ENCODE results near the gene OR10R2.
"Not testable (repeated sequence)": the region's sequence is repeated elsewhere in the genome, so short reads cannot be mapped to it uniquely, and the experiment has no call there.

The OR10R2 gene, protein sequence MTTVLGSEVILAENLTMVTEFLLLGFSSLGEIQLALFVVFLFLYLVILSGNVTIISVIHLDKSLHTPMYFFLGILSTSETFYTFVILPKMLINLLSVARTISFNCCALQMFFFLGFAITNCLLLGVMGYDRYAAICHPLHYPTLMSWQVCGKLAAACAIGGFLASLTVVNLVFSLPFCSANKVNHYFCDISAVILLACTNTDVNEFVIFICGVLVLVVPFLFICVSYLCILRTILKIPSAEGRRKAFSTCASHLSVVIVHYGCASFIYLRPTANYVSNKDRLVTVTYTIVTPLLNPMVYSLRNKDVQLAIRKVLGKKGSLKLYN

DNA sequence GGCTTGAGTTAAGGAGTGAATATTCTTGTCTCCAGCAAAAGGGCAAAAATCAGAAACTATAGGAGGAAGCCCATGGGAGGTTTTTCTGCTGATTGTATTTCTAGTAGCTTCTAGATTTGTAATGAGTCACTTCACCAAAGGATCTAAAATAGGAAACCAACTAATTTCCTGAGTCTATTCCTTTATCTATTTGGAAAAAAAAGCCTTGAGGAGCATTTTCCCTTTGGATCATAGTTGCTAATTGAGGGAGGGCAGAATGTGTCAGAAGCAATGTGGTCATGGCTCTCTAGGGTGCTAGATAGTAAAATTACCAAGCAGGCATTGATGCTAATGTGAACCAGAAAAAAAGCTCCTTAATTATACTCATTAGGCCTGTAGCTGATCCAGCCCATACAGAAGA, at the start of gene OR10R2:
Gene OR10R2, plus strand, starts transcription at position 301 of the 400 bp plus-strand sequence. CDS start 106 bp downstream, outside the sequence.
- no peak for DNase-seq

- no peak for DNase-seq
Observed at GRCh38 chr1:158425027-158425426, 47.0 kb upstream of the OR10R2 start.

- DNase-seq, result no peak
Observed at GRCh38 chr1:158426137-158426536, 45.9 kb upstream of the OR10R2 start, which contains the start of gene OR10K2. OR10K2 (minus strand) TSS chr1:158426237; CDS start chr1:158420866, 5,371 bp downstream.

- DNase-seq, result not testable (repeated sequence)
Observed at GRCh38 chr1:158430163-158430562, 41.9 kb upstream of the OR10R2 start.

GRCh38 chr1:158434741-158435140, 37.3 kb upstream of the OR10R2 start:
- no peak for DNase-seq

DNA sequence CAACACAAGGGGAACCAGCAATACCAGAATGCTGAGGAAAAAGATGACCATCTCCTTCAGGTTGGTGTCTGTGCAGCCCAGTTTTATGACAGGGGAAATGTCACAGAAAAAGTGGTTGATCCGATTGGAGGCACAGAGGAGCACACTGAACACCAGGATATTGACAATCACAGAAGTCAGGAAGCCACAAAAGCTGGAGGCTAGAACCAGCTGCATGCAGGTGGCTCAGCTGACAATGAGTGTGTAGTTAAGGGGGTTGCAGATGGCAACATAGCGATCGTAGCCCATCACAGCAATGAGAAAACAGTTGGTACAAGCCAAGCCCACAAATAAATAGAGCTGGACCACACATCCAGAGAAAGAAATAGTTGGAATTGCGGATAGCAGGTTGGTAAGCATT, 26.6 kb upstream of the OR10R2 start:
- no peak for DNase-seq

DNA sequence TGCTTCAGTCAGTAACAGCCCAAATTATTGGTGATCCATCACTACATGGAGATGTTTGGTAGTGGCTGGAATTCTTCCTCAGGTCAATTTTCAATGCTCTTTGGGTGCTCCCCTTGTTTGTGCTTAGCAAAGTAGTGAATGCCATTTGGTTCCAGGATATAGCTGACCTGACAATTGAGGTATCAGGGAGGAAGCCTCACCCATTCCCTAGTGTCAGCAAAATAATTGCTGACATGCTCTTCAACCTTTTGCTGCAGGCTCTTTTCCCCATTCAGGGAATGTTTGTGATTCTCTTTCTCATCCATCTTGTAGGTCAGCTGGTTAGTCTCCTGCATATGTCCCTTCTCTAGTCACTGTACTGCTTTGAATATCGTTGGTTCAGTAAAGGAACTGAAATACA, 17.5 kb upstream of the OR10R2 start:
- DNase-seq, result no peak

GRCh38 chr1:158457246-158457645, 14.8 kb upstream of the OR10R2 start:
- no peak for DNase-seq

- DNase-seq, result no peak
Observed at GRCh38 chr1:158458263-158458662, 13.8 kb upstream of the OR10R2 start.

GRCh38 chr1:158461534-158461933, 10.5 kb upstream of the OR10R2 start, which contains the start of gene OR10K1:
OR10K1 (plus strand) TSS chr1:158461834; CDS start chr1:158465562, 3,728 bp downstream.
- DNase-seq, result no peak

DNA sequence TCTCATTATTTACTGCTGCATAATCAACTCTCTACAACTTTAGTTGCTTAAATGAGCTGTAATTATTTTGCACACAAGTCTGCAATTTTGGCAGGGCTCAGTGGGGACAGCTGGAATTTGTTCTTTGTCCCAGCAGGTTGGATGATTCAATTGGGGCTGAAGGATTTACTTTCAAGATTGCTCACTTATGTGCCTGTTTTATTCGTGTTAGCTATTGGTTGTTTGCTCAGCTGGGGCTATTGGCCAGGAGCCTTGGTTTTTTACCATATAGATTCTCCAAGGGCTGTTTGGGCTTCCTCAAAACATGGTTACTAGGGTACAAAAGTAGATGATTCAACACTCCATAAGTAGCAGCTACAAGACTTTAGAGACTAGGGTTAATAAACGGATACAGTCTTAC, 13.4 kb downstream of the OR10R2 start:
- no peak for DNase-seq

- DNase-seq, result no peak
Observed at GRCh38 chr1:158491316-158491715, 19.3 kb downstream of the OR10R2 start.

GRCh38 chr1:158493054-158493453, 21.0 kb downstream of the OR10R2 start:
- DNase-seq, result no peak

DNA sequence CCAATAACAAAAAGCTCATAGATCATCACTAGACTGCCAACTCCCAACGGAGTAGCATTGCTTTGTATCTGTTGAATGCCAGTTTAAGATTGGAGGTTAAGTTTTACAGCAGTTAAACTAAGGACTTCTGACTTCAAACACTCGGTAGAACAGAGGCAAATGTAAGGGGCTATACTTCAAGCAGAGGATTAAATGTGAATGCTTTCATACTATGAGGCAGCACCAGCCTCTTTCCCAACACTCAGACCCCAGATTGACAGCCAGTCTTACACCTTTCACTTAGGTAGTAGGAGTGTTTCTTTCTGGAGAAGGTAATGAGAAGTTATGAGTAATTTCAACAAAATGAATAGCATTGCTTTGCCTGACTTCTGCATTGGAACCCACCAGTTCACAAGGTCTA, 22.8 kb downstream of the OR10R2 start:
- no peak for DNase-seq

DNA sequence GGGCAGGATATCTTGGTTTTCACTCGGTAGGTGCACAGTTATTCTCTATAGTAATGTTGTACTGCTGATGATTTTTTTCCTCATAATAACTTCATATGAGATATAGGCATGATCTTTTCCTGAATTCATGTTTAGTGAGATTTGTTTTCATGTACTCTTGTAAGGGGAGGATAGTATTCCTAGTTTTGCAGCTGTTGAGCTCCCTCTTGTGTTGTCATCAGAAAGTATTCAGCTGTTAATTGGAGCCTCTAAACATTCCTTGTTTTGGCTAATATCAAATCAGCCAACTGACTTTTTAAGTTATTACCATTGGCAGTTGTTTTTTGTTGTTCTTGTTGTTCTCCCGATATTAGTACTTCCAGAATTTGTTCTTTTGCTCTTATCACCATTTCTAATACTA, 24.4 kb downstream of the OR10R2 start:
- no peak for DNase-seq

- peak; percentile 53 for DNase-seq
Observed at GRCh38 chr1:158506369-158506987, 34.5 kb downstream of the OR10R2 start.

GRCh38 chr1:158507511-158507910, 35.5 kb downstream of the OR10R2 start:
- DNase-seq, result no peak

DNA sequence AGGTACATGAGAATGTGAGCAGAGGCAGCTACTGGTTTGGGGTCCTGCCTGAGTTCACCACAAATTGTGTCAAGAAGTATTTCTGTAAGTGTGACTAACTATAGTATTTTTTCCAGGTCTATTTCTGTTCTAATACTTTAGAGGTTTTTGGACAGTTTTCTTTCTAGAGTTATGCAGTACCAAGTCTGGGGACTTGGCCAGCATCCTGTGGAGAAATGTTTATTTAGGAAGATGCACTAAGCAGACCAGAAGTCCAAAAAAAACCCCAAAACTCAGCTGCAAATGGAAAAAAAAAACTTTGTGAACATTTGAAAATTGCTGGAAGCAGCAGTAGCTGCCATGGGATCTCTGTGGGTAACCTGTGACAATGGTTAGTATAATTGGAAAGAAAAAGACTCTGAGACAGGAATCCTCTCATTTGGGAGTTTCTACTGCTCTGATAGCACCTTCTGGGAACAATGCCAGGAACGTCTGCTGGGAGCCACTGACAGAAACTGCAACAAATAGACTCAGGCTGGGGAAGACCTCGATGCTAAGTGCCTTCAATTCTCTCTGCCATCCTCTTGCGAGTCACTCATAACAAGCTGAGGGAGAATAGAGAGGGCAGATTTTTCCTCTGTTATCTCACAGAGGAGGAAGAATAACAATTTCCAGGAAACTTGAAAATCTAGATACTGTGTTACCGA, 37.6 kb downstream of the OR10R2 start:
- DNase-seq, result no peak

- DNase-seq, result no peak
Observed at GRCh38 chr1:158516966-158517365, 44.9 kb downstream of the OR10R2 start.

DNA sequence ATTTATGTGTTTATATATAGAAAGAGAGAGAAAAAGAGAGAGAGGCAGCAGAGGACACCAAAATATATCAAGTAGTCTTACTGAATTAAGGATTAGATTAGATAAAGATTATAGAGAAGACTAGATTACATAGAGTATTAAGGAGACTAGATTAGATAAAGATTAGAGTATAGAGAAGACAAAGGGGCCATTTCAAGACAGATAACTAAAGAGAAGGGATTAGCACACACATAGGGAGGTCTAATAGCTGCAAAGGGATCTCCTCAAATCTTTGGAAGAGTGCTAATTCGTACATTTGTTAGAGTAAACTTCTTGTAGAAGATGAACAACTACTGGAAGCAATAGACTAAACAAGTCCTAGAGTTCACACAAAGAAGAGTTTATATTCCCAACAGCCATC, 48.0 kb downstream of the OR10R2 start:
- no peak for DNase-seq

DNA sequence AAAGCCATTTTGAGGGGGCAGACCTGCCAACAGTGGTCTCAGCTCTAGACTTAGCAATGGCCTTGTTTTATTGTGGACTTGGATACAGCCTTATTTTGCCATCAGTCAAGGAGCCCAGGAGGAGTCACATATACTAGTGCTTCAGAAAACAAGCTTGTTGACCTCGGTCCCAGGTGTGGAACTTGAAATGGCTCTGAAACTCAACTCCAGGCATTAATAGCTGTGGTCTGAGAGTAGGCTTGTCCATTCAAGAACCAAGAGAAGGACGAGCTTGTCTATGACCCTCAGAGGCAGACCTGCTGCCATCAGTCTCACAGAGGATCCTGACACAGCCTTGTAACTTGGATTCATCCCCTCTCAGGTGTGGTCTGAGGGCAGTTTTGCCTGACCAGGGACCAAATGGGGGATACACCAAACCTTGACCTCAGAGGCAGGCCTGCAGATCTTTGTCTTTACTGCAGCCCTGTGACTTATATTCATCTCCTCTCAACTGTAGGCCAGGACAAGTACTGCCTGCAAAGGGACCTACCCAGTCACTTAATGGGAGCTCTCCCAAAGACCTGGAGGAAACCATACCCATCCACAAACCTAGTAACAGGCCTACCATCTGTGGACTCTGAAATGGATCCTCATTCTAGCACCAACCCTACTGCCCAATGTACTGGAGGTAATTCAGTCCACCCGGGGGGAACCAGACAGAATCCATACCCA, 49.1 kb downstream of the OR10R2 start:
- no peak for DNase-seq

GRCh38 chr1:158521666-158522058, 49.6 kb downstream of the OR10R2 start:
- DNase-seq, result no peak

- peak; percentile 16 for DNase-seq
Observed at GRCh38 chr1:158527190-158527815, 55.3 kb downstream of the OR10R2 start.

Measured in CD4-positive, alpha-beta T cell treated with Interleukin-17A for 1 hour (primary cell).